Measurements from ENCODE around the gene CMC4. TPM values are rescaled to one million over a fixed set of nuclear protein-coding genes. Genes with fewer than 3 reads are reported as not detected.

The CMC4 gene
- polyA plus RNA-seq, 1 donor: 5.5 TPM

DNA sequence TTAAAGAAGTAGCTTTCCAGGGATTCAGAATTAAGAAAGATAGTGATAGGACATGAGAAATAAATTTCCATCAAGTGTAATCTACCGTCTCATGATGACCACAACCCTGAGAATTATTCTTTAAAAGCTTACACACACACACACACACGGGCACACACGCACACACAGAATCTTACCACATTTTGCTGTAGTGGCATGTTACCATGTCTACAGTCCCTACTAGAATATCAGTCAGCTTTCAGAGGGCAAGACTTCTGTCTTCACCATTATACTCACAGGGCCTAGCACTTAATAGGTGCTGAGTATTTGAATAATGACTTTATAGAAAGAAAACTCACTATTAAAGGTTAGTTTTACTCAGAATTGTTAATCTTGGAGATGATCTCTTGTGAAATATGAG is 15.4 kb downstream of the CMC4 start:
- DNase-seq: no peak

GRCh38 chrX:155054255-155054654 is 16.7 kb downstream of the CMC4 start:
- no peak for DNase-seq

- DNase-seq: no peak
These were observed 17.3 kb downstream of the CMC4 start for GRCh38 chrX:155053656-155054055.

- DNase-seq: no peak
These were observed 18.0 kb downstream of the CMC4 start for GRCh38 chrX:155052738-155053498.

- DNase-seq: no peak
These were observed 21.8 kb downstream of the CMC4 start for GRCh38 chrX:155048977-155049619.

DNA sequence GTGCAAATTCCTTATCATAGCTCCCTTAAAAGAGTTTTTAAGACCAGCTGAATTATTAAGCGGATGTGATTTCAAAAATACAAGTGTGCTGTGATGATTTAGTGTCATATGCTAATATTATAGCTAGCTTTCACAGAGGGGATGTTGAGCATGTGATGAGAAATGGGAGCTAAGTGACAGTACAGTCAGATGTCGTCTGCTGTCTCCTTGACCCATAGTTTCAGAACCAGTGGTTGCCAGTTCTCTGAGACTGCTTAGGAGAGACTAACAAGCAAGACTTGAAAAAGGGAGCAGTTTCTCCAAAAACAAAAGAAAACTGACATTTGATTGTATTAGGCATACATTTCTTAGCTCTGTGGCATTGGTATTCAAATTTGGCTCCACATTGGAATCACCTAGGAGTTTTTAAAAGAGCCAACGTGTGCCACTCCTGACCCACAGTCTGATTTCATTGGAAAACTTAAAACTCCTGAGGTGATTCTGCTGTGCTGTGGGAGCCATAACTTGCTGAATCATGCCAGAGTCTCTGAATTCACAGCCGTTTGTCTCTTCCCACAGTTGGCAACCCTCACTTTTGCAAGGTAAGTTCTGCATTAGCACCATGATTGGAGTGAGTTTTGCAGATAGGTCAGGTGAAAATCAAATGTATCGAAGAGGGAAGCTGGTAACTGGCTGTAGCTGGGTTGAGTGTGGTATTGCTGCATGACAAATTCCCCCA is 24.0 kb downstream of the CMC4 start:
- no peak for DNase-seq

GRCh38 chrX:155046129-155046810 is 24.7 kb downstream of the CMC4 start:
- DNase-seq: no peak

DNA sequence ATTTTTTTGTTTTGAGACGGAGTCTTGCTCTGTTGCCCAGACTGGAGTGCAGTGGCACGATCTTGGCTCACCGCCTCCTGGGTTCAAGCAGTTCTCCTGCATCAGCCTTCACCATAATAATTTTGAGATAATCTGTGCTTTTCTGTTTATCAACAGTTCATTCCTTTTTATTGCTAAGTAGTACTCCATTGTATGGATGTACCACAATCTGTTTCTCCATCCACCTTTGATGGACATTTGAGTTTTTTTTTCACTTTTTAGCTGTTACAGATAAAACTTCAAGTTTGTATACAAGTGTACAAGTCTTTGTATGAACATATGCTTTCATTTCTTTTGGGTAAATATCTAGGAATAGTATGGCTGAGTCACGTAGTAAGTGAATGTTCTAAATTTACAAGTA is 35.2 kb downstream of the CMC4 start:
- no peak for DNase-seq

- DNase-seq: no peak
These were observed 39.3 kb downstream of the CMC4 start for GRCh38 chrX:155031657-155032056.

DNA sequence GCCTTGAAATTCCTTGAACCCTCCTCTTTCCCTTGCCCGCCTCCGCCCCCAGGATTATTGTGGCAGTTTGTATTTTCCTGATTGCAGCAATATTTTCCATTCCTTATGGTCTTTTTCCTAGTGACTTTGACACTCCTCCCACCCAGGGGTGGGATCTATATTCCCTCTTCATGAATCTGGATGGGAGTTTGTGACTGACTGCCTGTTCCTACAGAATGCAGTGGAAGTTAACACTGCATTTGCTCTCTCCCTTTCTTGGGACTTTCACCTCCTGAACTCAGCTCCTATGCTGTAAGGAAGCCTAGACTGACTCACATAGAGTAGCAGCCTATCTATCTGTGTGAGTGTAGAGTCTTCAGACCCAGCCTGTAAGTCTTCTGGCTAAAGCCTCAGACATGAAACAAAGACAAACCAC is 42.1 kb downstream of the CMC4 start:
- no peak for DNase-seq

GRCh38 chrX:155028129-155028528 is 42.8 kb downstream of the CMC4 start:
- DNase-seq: no peak

DNA sequence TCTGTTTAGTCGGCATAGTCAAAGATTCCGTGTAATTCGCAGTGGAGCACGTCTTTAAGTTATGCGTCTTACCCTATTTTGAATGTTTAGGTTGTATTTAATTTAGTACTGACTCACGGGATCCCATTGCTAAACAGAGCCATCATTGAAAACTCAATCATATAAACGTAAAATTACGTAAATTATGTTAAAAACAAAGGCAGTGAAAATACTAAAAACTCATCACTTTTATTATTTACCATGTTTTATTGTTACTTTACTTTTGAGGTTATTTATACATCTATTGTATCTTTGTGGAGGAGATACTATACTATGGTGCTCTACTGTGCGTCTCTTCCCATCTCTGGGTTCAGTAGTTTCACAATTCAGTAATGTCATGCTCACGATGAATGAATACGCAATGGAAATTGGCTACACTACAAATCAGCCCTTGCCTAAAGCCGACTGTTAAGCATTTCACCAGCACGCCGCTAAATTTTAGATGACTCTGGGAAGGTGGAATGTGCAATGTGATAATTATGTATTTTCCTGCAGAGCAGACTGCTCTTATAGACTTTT is 43.3 kb downstream of the CMC4 start:
- DNase-seq: peak; percentile 34

- DNase-seq: peak; percentile 87
These were observed 44.0 kb downstream of the CMC4 start, which contains the start of gene FUNDC2 for GRCh38 chrX:155026727-155027508. Gene FUNDC2, plus strand, starts transcription at chrX:155026844. Its CDS starts 95 bp downstream, at chrX:155026939.

DNA sequence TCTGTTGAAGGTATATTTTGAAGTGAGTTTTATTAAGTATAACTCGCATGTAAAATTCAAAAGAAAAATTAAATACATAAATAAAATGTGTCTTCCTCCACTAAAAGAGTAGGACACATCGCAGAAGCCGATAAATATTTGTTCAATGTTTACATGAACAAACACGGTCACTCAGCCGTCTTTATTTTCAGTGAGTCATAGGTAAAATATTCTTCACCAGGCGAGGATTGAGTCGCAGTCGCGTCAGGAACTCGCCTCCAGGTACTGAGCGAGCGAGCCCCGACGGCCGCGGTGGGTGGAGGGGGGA is 44.6 kb downstream of the CMC4 start:
- DNase-seq: no peak

DNA sequence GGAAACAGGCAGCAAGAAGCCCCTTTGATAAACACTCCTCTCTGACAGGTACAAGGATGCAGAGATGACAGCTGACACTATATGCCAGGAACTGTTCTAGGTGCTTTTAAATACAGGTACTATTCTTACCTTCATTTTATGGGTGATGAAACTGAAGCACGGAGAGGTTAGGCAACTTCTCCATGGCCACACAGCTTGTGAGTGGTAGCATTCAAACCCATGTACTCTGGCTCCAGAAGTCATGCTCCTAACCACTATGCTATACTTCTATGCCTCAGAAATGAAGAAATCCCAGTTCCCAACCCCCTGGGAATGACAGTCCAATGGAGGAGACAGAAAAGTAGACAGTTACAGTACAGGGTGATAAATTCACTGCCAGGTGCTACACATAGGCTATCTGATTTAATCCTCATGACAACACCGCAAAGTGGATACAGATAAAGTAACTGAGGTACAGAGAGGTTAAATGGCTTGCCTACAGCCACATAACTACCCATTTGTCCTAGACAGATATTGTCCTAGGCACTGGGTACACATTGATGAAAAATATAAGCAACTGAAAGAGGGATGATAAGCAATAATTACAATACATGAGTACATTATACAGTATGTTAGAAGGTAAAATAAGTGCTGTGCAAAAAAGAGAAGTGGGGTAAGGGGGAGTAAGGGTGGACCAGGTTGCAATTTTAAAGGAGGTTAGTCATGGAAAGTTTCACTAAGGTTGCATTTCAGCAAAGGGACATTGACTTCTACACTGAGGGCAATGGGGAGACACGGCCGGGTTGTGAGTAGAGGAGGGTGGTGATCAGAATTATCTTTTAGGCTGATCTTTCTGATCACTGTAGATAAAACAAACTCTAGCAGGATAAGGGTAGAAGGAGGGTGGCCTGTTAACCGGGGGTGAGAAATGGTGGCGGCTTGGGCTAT is 46.8 kb downstream of the CMC4 start:
- no peak for DNase-seq

DNA sequence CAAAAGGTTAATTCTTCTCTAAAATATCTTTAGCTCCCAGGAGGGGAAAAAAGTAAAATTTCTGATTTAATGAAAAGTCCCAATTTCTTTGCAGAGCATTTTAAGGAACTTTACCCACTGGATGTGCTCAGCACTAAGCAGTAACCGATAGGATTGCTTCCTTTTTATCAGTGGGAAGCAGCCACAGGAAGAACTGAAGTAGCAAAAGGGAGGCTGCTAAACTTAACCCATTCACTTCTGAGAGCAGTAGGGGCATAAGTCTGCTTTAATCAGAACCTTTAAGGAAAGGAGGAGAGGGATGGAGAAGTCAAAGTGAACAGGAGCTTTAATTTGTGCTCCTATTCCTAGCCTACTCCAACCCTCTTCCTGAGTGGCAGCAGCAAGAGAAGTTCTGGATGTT is 48.4 kb downstream of the CMC4 start, which contains the start of gene F8:
TSS of gene F8 (minus strand) at position 139 of the 400 bp plus-strand sequence. CDS start 171 bp downstream, outside the sequence.
- no peak for DNase-seq

GRCh38 chrX:155020591-155020990 is 50.3 kb downstream of the CMC4 start:
- DNase-seq: no peak
